Ectodermal cell (in vitro differentiated cells): ENCODE data around the gene NDUFS3.

Source experiments
- H3K27ac ChIP-seq: 2 replicates; pipeline ENCODE4 v1.7.0; 2013; ENCODE audit warnings: mild to moderate bottlenecking, low read depth, low read length; ENCODE audit not compliant: insufficient read depth, poor library complexity, severe bottlenecking
- H3K27me3 ChIP-seq: 2 replicates; pipeline ENCODE4 v1.7.0; 2013; ENCODE audit warnings: mild to moderate bottlenecking, low read length; ENCODE audit not compliant: insufficient read depth, control insufficient read depth, poor library complexity, severe bottlenecking
- H3K36me3 ChIP-seq: one replicate; pipeline ENCODE4 v1.7.0; 2013; ENCODE audit warnings: low read length; ENCODE audit not compliant: control insufficient read depth, insufficient read depth
- H3K4me1 ChIP-seq: one replicate; pipeline ENCODE4 v1.7.0; 2013; ENCODE audit warnings: low read length; ENCODE audit not compliant: control insufficient read depth, insufficient read depth
- H3K4me3 ChIP-seq: 2 replicates; pipeline ENCODE4 v1.7.0; 2013; ENCODE audit warnings: low read depth, low read length, control low read depth; ENCODE audit not compliant: insufficient read depth
- H3K9me3 ChIP-seq: 2 replicates; pipeline ENCODE4 v1.7.0; 2013; ENCODE audit warnings: mild to moderate bottlenecking, low read length, moderate library complexity; ENCODE audit not compliant: control insufficient read depth
- WGBS, 2 experiments: methylation state at CpG; one replicate each; pipeline ENCODE4 v1.1.7; 2013; ENCODE audit warnings: missing lambda C conversion rate in 2 of 2; 5-methylcytosine and 5-hydroxymethylcytosine counted together

The NDUFS3 gene

DNA sequence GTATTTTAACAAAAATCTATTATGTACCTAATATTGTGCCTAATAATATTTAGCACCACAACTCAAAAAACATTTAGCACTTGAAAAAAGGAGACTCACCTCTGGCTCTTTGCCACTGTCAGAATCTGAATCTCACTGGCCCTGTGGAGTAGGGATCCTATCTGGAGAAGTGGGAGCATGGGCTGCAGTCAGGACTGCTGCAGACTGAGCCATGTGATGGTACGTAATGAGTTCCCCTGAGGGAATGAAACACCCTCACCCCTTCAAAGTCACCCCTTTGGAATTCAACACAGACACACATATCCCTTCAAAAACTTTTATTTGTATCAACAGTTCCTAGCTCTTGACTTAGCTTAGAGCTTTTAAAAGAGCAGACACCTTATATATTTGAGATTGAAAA is 7.0 kb upstream of the NDUFS3 start:
- H3K4me3 ChIP-seq, result no peak overlapping the region
- 94 to 95% methylated on average over 1 of the region's 1 CpG for WGBS, 2 experiments
- H3K27me3 ChIP-seq, result no peaks in the 10 kb centered on the region
- peaks cover 37% of the 10 kb centered on the region for H3K36me3 ChIP-seq
- no peak overlapping the region for H3K27ac ChIP-seq
- no peaks in the 10 kb centered on the region for H3K4me1 ChIP-seq
- H3K9me3 ChIP-seq, result no peaks in the 10 kb centered on the region

DNA sequence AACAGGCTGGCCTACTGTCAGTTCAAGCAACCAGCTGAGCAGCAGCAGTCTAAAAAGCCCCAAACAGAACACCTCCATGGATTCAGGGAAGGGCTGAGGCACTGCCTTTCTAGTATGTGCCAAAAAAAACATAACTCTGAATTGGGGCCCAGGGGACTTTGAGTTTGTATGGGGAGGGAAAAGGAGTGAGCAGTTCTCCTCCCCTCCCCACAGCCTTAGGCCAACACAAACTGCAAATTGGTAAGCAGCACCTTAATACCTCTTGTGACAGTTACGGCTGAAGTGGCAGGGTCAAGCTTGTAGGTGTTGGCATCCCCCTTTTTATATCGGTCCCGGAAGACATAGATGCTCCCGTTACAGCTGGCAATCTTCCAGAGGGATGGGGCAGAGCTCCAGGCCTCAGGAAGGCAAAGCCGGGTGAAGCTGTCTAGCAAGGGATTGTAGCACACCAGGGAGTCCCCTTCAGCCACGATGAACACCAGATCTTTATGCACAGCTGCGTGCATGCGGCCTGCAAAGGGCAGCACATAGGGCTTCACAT is 6.1 kb upstream of the NDUFS3 start:
- no peaks in the 10 kb centered on the region for H3K27me3 ChIP-seq
- peaks cover 41% of the 10 kb centered on the region for H3K36me3 ChIP-seq
- H3K4me3 ChIP-seq, result no peak overlapping the region
- WGBS, 2 experiments, result 94% methylated on average over 8 of the region's 8 CpGs
- H3K27ac ChIP-seq, result no peak overlapping the region
- H3K9me3 ChIP-seq, result no peaks in the 10 kb centered on the region
- peaks cover 7% of the 10 kb centered on the region for H3K4me1 ChIP-seq

GRCh38 chr11:47573321-47573720 is 5.6 kb upstream of the NDUFS3 start:
- Histone ChIP-seq H3K27me3 (no peaks in the 10 kb centered on the region), H3K4me1 (peaks cover 11% of the 10 kb centered on the region), H3K9me3 (no peaks in the 10 kb centered on the region), H3K27ac (no peak overlapping the region), H3K4me3 (no peak overlapping the region), H3K36me3 (peaks cover 41% of the 10 kb centered on the region)
- WGBS, 2 experiments, result 94 to 95% methylated on average over 11 of the region's 11 CpGs

DNA sequence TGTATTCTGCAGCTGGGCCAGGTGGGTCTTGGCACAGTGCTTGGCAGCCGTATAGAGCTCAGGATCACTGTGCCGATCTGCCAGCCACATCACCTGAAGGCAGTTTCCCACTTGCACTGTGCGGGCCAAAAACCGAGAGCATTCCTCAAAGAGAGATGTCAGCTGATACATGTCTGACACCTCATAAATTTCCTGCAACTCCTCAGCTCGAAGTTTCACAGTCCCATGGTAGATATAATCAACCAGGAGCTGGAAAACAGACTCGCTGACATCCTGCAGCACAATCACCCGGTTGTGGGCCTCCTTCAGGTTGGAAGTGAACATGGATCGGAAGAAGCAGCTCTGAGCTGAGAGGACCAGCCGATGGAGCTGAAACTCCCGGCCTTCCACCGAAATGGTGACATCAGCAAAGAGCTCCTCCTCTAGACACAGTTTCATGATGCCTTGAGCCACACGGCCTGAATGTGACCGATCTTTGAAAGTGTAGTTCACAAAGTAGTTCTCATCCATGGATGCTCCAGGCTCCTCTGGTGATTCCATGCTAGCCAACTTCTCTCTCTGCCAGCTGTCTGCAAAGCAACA is 1.3 kb upstream of the NDUFS3 start:
- peak overlapping the region; percentile 91 for H3K27ac ChIP-seq
- no peaks in the 10 kb centered on the region for H3K9me3 ChIP-seq
- peaks cover 17% of the 10 kb centered on the region for H3K4me1 ChIP-seq
- no peaks in the 10 kb centered on the region for H3K27me3 ChIP-seq
- peaks cover 41% of the 10 kb centered on the region for H3K36me3 ChIP-seq
- 92% methylated on average over 13 of the region's 13 CpGs for WGBS, 2 experiments
- H3K4me3 ChIP-seq, result no peak overlapping the region

- no peak overlapping the region for H3K4me3 ChIP-seq
- H3K27ac ChIP-seq, result no peak overlapping the region
- H3K27me3 ChIP-seq, result no peaks in the 10 kb centered on the region
- peaks cover 7% of the 10 kb centered on the region for H3K4me1 ChIP-seq
- WGBS, 2 experiments, result 98 to 99% methylated on average over 5 of the region's 5 CpGs
- H3K9me3 ChIP-seq, result no peaks in the 10 kb centered on the region
- peaks cover 42% of the 10 kb centered on the region for H3K36me3 ChIP-seq
These were observed 5.0 kb downstream of the NDUFS3 start for GRCh38 chr11:47583844-47584243.

DNA sequence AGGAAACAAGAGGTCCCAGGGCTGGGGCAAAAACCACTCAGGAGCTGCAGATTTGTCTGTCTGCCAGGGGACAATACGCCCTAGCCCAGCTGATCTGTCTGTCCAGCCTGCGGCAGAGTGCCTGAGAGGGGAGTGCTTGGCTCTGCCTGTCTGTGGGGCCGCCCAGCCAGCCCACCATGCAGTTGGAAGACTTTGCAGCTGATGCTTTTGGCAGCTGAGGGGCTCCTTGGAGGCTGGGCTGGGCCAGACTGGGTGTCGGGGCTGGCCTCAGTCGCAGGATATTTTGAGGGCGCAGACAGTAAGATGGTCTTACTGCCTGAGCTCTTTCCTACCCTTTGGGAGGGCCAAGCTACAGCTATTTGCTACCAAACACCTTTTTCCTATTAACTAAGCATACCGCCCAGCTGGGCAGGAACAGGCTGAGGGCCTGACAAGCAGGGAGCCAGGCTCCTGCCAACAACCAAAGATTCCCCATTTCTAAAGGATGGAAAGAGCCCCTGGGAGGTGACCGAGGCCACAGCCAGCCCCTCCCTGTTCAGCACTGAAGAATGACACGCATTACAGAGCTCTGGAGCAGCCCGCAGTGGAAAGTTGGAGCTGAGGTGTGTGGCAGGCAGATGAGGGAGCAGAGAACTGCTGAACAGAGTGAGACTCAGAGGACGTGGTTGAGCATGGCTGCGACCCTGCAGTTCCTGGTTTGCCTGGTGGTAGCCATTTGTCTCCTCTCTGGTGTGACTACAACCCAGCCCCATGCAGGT is 7.4 kb downstream of the NDUFS3 start, which contains the start of gene FAM180B:
Gene FAM180B (plus strand): TSS at position 581 of the 758 bp plus-strand sequence. CDS start 91 bp downstream, at position 672.
- no peak within 1 kb of the TSS for H3K27ac ChIP-seq
- no peak within 1 kb of the TSS for H3K4me3 ChIP-seq

GRCh38 chr11:47587039-47587716 is 8.3 kb downstream of the NDUFS3 start:
- Histone ChIP-seq H3K9me3 (no peaks in the 10 kb centered on the region), H3K4me1 (no peaks in the 10 kb centered on the region), H3K27me3 (peaks cover 4% of the 10 kb centered on the region), H3K36me3 (peaks cover 27% of the 10 kb centered on the region), H3K27ac (no peak overlapping the region), H3K4me3 (no peak overlapping the region)
- 85 to 88% methylated on average over 6 of the region's 6 CpGs for WGBS, 2 experiments

More for the DNA sequence above, 7.4 kb downstream of the NDUFS3 start, which contains the start of gene FAM180B:
- H3K4me1 ChIP-seq, result no peaks in the 10 kb centered on the region
- WGBS, 2 experiments, result 86% methylated on average over 12 of the region's 12 CpGs
- H3K9me3 ChIP-seq, result no peaks in the 10 kb centered on the region
- no peaks in the 10 kb centered on the region for H3K27me3 ChIP-seq
- H3K36me3 ChIP-seq, result peaks cover 36% of the 10 kb centered on the region

DNA sequence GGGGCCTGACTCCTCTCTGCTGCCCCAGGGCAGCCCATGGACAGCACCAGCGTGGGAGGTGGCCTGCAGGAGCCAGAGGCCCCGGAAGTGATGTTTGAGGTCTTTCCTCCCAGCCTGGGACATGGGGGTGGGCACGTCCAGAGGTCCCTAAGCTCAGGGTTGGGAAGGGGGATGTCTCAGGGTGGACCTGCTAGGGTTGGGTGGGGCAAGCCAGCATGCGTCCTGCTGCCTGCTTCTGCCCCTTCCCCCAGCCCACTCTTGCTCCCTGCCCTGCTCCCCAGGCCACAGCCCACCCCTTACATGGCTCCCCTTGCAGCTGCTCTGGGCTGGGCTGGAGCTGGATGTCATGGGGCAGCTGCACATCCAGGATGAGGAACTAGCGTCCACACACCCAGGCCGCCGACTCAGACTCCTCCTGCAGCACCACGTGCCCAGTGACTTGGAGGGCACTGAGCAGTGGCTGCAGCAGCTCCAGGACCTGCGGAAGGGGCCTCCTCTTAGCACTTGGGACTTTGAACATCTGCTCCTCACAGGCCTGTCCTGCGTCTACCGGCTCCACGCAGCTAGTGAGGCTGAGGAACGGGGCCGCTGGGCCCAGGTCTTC is 9.0 kb downstream of the NDUFS3 start:
- no peaks in the 10 kb centered on the region for H3K4me1 ChIP-seq
- H3K27me3 ChIP-seq, result peaks cover 10% of the 10 kb centered on the region
- H3K9me3 ChIP-seq, result no peaks in the 10 kb centered on the region
- H3K36me3 ChIP-seq, result peaks cover 20% of the 10 kb centered on the region
- WGBS, 2 experiments, result 88 to 89% methylated on average over 14 of the region's 14 CpGs
- H3K4me3 ChIP-seq, result no peak overlapping the region
- H3K27ac ChIP-seq, result no peak overlapping the region

DNA sequence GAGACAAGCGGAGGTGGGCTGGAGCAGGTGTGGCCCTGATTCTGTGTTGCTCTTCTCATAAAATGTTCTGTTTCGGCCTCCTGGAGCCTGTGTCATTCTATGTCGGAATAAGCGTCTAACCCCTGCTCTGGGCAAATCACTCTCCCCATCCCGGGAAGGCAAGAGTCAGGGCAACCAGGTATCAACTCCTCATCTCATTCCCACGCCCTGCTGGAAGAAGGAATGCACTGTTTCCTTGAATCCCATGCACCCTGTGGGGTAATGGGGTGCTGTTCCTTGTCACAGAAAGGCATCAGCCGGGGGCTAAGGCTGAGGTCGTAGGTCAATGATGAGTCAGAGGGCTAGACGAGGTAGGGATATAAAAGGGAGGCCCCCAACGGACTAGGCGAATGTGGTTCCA is 10.2 kb downstream of the NDUFS3 start:
- Histone ChIP-seq H3K9me3 (no peaks in the 10 kb centered on the region), H3K36me3 (peaks cover 8% of the 10 kb centered on the region)
- WGBS, 2 experiments, result 82 to 87% methylated on average over 11 of the region's 11 CpGs

DNA sequence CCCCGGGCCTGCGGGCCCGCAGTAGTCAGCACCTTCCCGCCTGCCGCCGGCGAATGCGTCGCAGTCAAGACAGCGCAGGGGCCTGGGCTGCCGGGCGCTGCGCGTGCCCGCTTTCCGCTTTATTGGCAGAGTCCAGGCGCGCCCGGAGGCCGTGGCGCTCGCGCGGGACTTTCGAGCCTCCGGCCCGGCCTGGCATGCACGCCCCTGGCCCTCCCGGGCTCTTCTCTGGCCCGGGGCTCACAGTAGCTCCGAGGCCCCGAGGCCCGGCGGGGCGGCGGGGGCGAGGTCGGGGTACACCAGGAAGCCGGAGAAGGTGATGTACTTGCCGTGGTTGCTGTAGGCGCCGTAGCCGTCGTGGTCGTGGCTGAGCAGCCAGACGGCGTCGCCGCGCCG is 10.7 kb downstream of the NDUFS3 start:
- no peak overlapping the region for H3K4me3 ChIP-seq
- H3K9me3 ChIP-seq, result no peaks in the 10 kb centered on the region
- peaks cover 28% of the 10 kb centered on the region for H3K27me3 ChIP-seq
- H3K27ac ChIP-seq, result no peak overlapping the region
- H3K36me3 ChIP-seq, result peaks cover 5% of the 10 kb centered on the region
- WGBS, 2 experiments, result 93 to 95% methylated on average over 51 of the region's 51 CpGs
- peaks cover 5% of the 10 kb centered on the region for H3K4me1 ChIP-seq

More for the DNA sequence above, 10.2 kb downstream of the NDUFS3 start:
- Histone ChIP-seq H3K4me1 (peaks cover 5% of the 10 kb centered on the region), H3K4me3 (no peak overlapping the region), H3K27ac (no peak overlapping the region), H3K27me3 (peaks cover 23% of the 10 kb centered on the region)
